Frontal cortex (tissue), 4 donors: ENCODE measurements around the gene TRIM29. TPM values are rescaled to one million over a fixed set of nuclear protein-coding genes. Genes with fewer than 3 reads are reported as not detected.

Experiments used
- DNase-seq, 2 donors: peaks; one replicate each; pipeline ENCODE4 v3.0.0; 2012; ENCODE audit warnings: low spot score in 2 of 2
- FAIRE-seq: peaks from 2 replicates; lab custom pipeline; 2012; peaks lifted over from hg19 to GRCh38; lab: Jason Lieb, UNC
- total RNA-seq: library from RNA; depleted of rRNA; stranded (reverse); fragments of >200 nt; gene quantifications from one replicate; pipeline ENCODE4 v1.2.3, GENCODE V29; 2014
- donor health status: control.
- donor health status: control.
- donor health status: control.

Gene TRIM29
- total RNA-seq, 1 donor from 2014 or later, result not detected

DNA sequence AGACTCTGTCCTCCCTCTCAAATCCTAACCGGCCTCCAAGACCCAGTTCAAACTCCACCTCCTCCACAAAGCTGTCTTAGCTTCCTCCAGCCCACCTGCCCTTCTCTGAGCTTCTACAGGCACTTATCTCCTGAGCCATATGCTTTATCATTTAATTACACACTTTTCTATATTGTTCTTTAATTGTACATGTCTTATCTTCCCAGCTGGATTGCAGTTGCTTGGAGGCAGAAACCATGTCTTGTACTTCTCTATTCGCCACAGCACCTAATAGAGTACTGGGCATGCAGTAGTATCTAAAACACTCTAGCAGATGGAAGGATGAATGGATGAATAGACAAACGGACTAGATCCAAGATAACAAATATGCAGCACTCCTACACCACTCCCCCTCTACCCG, 11.3 kb downstream of the TRIM29 start:
- DNase-seq (no peak), FAIRE-seq (no peak)

DNA sequence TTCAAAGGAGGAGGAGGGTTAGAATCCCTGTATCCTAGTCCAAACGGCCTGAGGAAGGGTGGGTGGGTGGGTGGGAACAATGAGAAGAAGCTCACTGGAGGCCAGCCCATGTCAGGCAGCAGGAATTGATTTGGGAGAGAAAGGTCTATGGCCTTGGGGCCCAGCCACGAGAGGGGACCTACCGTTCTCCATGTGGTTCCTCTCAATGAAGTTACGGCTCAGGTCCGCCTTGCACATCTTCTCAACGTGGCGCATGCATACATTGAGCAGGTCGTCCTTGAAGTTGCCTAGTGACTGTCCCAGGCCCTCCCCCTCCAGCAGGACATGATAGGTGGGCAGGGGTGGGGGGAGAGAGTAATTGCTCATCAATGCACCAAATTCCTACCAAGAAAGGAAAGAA, 12.4 kb downstream of the TRIM29 start:
- no peak for FAIRE-seq
- DNase-seq, result no peak

- FAIRE-seq (no peak), DNase-seq (no peak)
Observed at GRCh38 chr11:120125024-120125423, 12.9 kb downstream of the TRIM29 start.

- FAIRE-seq, result no peak
- no peak for DNase-seq
Observed at GRCh38 chr11:120124355-120124754, 13.6 kb downstream of the TRIM29 start.

DNA sequence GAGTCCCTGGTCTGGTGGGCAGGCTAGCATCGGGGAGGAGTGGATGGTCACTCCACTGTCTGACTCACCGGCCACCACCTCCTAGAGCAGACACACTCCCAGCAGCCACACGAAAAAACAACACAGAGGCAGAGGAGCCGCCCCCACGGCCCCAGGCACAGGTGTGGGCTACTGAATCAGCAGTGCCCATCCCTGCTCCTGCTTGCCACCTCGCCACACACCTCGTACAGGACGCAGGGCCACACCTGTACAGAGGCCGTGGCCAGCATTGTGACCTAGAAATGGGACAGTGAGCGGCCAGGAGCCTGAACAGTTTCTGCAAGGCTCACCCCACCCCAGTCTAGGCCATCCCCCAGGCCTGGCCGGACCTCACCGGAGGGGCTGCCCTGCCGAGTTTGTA, 14.0 kb downstream of the TRIM29 start:
- DNase-seq (no peak), FAIRE-seq (no peak)

DNA sequence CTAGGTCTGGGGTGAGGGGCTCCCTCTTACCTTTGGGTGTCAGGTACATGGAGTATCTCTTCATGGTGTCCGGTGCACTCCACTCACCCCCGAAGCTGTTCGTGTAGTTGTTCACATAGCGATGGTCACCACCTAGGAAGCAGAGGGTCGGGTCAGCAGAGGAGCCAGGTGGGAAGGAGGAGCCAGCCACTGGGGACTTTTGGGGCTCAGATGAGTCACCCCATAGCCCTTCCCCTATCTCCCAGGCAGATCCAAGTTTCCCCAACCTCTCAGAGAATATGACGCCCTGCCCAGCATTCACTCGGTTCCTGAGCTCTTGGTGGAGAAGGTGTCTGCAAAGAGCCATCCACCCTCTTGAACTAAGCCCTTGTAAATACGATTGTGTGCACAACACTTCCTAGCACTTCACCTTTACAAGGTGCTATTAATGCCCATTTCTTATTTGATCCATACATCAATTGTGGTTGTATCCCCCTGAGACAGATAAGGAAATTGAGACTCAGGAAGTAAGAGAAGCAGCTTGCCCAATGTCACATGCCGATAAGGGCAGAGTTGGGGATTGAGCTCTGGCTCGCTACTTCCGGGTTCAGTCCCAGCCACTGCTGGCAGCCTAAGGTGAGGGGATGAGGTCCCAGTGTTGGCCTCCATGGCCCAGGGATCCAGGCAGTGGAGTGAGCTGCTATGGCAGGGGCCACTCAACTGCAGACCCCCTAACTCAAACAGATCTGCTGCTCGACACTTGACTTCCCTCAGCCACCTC, 14.8 kb downstream of the TRIM29 start:
- DNase-seq (no peak), FAIRE-seq (no peak)

- DNase-seq (no peak), FAIRE-seq (no peak)
Observed at GRCh38 chr11:120121914-120122473, 15.9 kb downstream of the TRIM29 start.

GRCh38 chr11:120121336-120121735, 16.6 kb downstream of the TRIM29 start:
- DNase-seq (no peak), FAIRE-seq (no peak)

GRCh38 chr11:120120805-120121335, 17.0 kb downstream of the TRIM29 start:
- DNase-seq (no peak), FAIRE-seq (no peak)

DNA sequence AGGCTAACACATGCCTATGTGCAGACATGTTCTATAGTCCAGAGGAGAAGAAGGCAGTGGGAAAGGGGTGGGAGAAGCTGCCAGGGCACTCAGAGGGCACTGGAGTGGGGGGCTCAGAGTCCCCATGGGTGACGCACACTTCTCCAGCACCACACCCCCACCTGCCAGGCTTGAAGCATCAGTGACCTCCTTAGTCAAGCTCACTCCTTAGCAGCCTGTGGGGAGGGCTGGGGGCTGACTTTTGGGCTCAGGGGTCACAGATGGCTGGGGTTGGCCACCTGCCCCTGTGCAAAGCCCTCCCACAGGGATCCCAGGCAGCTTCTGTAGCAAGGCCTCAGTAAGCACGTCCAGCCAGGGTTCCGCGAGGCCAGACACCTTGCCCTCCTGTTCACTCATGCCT, 18.8 kb downstream of the TRIM29 start:
- no peak for DNase-seq
- FAIRE-seq, result no peak

GRCh38 chr11:120117991-120118390, 19.9 kb downstream of the TRIM29 start:
- no peak for FAIRE-seq
- no peak for DNase-seq

- FAIRE-seq, result no peak
- DNase-seq, result no peak
Observed at GRCh38 chr11:120116966-120117365, 20.9 kb downstream of the TRIM29 start.

- DNase-seq (no peak), FAIRE-seq (no peak)
Observed at GRCh38 chr11:120115272-120116000, 22.5 kb downstream of the TRIM29 start.

- FAIRE-seq (no peak), DNase-seq (no peak)
Observed at GRCh38 chr11:120112174-120112796, 25.6 kb downstream of the TRIM29 start.

DNA sequence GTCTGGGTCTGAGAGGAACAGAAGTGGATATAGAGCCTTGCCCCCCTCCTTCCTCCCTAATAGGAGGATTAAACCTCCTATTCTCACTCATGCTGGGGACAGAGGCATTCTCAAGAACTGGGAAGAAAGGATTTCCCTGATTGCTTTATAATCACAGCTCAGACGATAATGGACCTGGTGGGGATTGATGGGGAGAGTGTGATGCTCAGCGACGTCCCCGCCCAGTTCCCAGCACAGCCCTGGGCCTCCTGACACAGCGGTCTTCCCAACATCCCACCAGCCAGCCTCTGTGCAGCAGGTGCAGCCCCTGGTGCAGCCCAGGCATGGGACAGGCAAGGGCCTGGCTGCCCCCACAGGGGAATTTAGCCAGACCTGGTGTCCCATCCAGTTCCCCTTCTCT, 28.4 kb downstream of the TRIM29 start:
- FAIRE-seq (no peak), DNase-seq (no peak)

- DNase-seq, result no peak
- FAIRE-seq, result no peak
Observed at GRCh38 chr11:120108785-120109168, 29.1 kb downstream of the TRIM29 start.

- no peak for FAIRE-seq
- peak; percentile 73 to 93 for DNase-seq
Observed at GRCh38 chr11:120108154-120108784, 29.6 kb downstream of the TRIM29 start.

DNA sequence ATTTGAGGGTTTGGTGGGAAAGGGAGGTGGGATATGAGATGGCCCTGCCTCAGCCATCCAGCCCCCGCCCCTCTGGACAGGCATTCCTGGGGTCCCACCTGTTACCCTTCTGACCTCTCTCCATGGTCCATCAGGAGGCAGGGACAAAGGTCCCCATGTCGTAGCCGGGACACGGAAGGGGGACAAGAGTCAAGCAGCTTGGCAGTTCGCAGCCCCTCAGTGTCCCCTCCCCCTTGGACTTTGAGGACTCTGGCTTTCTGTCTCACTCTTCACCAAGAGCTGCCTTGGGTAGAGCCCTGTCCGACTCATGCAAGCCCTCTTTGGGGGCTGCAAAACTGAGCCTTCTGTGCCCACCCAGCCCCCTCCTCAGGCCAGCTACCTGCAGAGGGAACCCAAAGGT, 30.2 kb downstream of the TRIM29 start:
- DNase-seq (no peak), FAIRE-seq (no peak)

DNA sequence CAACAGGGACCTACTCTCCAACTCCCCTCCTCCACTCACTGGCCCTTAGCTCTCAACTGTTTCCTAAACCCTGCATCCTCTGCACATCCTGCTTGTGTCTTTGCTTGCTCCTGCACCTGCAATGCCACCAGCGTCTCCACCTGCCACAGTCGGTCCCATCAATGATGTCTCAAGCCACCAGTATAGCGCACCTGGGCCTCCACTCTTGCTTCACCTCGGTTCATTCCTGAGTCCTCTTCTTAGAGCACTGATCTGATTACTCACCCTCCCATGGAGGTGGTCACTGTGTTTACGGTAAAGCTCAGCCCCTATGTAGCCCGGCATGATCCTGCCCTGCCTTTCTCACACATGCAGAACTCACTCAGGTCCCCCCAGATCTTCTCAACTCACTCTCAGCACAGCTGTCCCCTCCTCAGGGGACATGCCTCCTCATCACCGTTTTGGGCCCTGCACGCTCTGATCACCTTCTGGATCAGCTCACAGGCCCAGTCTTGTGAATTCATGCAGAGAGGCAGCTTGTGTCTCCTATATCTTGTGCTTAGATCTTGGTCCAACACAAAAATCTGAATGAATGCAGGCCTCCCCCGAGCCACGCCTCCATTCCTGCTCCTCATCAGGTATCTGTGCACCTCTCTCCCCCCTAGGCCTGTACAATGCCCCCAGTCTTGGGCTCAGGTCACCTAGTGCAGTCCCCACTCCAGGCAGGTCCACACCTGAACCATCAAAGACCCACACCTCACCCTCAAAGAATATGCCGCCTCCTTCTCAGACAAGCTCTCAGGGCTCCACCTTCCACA, 31.4 kb downstream of the TRIM29 start:
- no peak for DNase-seq
- FAIRE-seq, result no peak
